ENCODE results near the gene CALD1.

DNA sequence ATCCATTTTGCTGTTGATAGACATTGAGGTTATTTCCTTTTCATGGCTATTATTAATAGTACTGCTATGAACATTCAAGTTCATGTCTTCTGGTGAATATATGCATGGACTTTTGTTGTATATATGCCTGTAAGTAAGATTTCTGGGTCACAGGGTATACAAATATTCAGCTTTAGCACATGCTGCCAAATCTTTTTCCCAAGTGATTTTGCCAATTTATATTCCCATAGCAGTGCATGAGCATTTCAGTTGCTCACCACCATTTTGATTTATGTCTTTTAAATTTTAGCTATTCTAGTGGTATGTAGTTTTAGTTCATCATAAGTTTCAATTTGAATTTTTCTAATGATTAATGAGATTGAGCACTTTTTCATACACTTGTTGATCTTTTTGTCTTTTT lies 59.9 kb downstream of the CALD1 start:
- TF ChIP-seq, protein P1, sequence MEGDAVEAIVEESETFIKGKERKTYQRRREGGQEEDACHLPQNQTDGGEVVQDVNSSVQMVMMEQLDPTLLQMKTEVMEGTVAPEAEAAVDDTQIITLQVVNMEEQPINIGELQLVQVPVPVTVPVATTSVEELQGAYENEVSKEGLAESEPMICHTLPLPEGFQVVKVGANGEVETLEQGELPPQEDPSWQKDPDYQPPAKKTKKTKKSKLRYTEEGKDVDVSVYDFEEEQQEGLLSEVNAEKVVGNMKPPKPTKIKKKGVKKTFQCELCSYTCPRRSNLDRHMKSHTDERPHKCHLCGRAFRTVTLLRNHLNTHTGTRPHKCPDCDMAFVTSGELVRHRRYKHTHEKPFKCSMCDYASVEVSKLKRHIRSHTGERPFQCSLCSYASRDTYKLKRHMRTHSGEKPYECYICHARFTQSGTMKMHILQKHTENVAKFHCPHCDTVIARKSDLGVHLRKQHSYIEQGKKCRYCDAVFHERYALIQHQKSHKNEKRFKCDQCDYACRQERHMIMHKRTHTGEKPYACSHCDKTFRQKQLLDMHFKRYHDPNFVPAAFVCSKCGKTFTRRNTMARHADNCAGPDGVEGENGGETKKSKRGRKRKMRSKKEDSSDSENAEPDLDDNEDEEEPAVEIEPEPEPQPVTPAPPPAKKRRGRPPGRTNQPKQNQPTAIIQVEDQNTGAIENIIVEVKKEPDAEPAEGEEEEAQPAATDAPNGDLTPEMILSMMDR (IDR thresholded peaks at IDR 0.05), result no peak
- no peak for TF ChIP-seq POLR2A (IDR thresholded peaks at IDR 0.05)

Measured in uterus (tissue), 2 donors.